ENCODE results near the gene PSD2.

PSD2 gene

GRCh38 chr5:139812836-139813805 is 17.5 kb downstream of the PSD2 start:
- DNase-seq: no peak

- DNase-seq: no peak
These were observed 18.6 kb downstream of the PSD2 start for GRCh38 chr5:139814191-139814601.

DNA sequence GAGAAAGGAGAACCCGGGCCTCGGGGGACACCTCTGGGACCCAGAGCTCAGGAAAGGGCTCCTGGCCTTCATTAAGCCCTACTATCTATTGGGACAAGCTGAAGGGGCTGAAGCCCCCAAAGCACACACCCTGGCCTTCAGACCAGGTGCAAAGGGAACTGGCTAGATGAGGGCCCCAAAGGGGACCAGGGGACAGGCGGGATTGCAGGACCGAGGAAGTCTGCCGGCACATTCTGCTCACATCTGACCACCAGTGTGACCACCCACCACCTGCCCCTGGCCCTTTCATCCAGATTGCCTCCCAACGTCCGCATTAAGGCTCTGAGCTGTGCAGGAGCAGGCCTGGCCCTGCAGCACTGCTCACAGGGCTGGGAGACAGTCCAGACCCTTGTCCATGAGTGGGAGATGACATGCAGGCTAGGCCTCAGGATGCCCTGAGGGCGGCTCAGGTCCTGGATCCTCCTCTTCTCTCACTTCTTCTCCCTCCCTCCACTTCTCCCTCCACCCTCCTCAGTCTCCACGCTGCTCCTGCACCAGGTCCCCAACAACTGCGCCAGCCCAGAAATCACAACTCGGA is 19.2 kb downstream of the PSD2 start:
- no peak for DNase-seq

- no peak for DNase-seq
These were observed 21.0 kb downstream of the PSD2 start for GRCh38 chr5:139816566-139816965.

DNA sequence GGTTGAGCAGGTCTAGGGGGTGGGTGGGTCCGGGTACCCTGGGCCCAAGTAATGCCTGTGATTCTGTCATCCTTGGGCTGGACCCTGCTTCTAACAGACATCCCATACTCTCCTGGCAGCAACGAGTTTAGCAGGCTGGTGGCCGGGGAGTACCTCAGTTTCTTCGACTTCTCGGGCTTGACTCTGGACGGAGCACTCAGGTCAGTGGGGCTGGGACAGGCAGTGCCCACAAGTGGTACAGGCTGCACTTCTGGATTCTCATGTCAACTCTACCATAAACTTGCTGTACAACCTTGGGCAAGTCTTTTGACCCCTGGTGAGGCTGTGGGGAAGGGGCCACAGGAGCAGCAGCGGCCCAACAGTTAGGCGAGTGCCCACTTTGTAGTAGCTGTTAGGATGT is 21.8 kb downstream of the PSD2 start:
- no peak for DNase-seq

DNA sequence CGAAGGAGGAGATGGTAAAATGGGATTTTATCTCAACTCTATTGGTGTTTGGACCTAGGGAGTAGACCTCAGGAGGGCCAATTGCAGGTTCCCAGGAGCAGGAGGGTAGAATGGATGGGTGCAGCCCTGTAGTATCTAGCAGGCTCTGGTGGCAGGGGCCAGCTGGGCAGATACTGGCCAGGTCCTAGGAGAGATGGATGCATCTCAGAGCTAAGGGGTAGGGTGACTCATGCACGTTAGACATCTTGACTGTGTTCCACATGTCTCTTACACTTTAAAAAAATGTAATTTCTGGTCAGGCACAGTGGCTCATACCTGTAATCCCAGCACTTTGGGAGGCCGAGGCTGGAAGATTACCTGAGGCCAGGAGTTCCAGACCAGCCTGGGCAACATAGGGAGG is 22.4 kb downstream of the PSD2 start:
- no peak for DNase-seq

DNA sequence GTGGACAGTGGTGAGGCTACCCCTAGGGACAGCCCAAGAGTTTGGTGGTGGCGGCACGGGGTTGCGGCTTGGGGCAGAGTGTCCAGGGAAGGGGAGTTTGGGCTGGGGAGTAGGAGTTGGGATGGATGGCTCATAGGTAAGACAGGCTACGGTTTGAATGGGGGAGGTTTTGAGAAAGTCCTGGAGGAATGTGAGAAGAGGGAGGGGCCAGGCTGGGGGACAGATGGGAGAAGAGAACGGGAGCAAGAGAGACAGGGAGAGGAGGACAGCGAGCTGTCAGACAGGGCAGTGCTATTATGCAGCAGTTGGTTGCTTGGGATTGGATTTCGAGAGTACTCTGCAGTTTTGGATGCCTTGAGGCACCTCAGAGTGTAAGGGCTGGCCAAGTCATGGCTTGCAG is 24.5 kb downstream of the PSD2 start:
- no peak for DNase-seq

GRCh38 chr5:139820606-139821005 is 25.0 kb downstream of the PSD2 start:
- no peak for DNase-seq

DNA sequence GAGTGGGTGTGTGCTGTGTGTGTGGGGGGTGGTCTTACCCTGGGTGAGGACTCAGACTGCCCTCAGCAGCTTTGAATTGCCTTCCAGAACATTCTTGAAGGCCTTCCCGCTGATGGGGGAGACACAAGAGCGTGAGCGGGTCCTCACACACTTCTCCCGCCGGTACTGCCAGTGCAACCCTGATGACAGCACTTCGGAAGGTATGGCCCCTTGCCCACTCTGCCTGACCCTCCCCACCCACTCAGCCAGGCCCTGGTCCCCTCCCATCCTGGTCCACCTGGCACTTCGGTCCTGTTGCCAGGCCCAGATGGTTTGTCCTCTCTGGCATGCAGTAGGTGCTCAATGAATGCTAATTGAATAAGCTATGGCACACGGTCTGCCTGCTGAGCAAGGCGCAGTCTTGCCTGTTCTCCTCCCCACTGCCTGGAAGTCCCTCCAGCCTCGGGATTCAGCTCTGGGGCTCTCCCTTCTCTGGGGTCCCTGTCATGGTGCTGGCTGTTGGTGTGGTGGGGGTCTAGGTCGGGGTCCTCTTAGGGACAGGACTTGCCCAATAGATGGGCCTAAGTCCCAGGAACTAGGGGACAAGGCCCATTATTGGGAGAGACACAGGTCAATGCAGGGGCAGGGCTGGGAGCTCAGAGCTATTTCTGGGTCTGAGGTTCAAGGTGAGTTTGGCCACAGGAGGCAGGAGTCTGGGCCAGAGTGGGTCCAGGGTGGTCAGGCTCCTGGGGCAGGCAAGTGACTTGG is 26.4 kb downstream of the PSD2 start:
- DNase-seq: no peak

GRCh38 chr5:139822553-139823425 is 27.2 kb downstream of the PSD2 start:
- no peak for DNase-seq

DNA sequence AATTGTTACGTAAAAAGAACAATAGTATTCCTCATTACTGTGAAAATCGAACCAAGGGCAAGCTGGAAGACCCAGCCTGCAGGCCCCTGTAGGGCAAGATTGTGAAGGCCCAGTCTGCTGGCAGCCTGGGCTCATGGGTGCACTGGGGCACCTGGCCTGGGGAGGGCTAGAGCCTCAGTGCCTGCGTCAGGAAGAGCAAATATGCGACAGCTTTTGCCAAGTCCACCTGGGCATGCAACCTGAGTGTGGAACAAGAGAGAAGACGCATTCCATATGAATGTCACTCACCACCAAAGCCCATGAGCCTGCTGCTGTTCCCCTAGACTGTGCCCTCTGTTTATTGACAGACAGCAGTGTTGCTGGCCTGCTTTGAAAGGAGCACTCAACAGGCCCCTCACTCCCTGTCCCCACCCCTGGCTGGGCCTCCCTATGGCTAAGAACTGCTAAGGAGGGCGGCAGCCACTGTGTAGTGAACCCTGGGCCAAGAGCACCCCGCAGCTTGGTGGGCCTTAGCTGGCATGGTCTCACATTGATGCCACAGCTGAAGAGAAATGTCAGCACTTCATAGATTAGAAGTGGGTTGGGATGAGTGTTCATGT is 28.2 kb downstream of the PSD2 start:
- DNase-seq: no peak

DNA sequence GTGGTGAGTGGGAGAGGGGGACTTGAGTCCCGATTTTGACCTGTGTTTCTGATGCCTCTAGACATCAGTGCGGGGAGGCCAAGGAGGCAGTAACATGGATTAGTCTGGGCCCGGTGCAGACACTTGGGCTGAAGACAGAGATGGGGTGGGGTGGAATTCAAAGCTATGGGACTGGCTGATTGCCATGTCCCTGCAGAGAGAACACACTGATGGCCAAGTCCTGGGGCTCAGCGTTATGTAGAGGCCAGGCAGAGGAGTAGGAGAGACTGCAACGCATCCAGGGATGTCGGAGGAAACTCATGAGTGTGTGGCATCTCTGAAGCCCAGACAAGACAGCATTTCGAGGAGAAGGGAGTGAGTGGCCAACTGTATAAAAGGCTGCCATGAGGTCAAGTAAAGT is 30.1 kb downstream of the PSD2 start:
- no peak for DNase-seq

DNA sequence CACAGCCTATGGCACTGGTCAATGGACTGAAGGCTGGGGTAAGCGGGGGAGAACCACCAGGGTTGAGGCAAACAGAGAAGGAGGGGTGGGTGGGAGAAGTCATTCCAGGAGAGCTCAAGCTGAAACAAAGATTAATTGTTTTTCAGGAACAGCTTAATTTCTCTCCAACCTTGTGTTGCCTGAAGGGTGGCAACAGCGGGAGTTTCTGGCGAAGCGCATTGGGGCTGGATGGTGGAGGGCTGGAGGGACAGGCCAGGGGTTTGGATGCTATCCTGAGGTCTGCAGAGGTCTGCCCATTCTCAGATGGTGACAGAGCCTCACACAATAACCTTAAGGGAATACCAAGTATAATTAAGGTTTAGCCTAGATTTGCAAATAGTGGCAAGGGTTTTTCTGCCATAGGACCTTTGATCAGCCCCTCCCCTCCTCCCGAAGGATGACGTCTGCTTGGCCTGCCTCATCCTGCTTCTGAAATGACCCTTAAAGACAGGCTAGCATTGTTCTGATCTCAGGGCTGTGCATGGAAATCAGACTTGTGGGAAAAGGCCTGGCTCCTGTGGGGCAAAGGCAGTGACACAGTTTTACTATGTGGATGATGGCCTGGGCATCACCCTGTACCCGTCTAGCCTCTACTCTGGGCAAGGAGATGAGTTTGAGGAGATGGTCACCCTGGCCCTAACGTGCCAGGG is 32.7 kb downstream of the PSD2 start:
- DNase-seq: no peak

GRCh38 chr5:139829471-139829870 is 33.9 kb downstream of the PSD2 start:
- no peak for DNase-seq

DNA sequence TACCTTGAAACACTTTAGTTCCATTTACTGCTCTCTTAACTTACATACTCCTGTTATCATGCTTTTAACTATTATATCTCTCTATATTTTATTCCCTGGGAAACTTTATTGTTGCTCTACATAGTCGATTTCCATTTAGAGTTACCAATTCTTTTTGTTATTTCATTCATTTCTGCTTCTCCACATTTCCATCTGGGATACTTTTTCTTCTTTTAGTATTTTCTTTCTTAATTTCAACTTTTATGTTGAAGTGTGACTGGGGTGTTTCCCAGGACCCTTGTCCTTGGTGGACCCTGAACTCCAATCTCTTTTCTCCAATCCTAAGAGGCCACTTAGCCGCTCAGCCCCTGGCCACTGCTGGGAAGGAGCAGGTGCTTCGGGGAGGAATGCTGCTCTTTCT is 36.0 kb downstream of the PSD2 start:
- no peak for DNase-seq

DNA sequence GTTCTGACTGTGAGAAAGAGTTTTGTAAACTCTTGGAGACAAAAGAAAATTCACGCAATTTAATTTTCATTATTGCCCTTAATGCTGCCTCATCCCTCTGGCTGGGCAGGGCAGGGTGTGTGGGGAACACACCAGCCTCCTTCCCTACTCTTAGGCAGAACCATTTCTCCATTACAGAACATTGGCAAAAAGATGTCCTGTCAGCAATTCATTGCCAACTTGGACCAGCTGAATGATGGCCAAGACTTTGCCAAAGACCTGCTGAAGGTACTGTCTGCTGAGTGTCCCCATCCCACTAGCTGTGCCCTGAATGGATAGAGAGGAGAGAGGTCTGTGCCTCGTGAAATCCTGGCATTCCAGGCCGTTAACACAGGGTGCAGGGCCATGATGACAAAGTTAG is 37.9 kb downstream of the PSD2 start:
- no peak for DNase-seq

- DNase-seq: no peak
These were observed 40.0 kb downstream of the PSD2 start for GRCh38 chr5:139835656-139836055.

DNA sequence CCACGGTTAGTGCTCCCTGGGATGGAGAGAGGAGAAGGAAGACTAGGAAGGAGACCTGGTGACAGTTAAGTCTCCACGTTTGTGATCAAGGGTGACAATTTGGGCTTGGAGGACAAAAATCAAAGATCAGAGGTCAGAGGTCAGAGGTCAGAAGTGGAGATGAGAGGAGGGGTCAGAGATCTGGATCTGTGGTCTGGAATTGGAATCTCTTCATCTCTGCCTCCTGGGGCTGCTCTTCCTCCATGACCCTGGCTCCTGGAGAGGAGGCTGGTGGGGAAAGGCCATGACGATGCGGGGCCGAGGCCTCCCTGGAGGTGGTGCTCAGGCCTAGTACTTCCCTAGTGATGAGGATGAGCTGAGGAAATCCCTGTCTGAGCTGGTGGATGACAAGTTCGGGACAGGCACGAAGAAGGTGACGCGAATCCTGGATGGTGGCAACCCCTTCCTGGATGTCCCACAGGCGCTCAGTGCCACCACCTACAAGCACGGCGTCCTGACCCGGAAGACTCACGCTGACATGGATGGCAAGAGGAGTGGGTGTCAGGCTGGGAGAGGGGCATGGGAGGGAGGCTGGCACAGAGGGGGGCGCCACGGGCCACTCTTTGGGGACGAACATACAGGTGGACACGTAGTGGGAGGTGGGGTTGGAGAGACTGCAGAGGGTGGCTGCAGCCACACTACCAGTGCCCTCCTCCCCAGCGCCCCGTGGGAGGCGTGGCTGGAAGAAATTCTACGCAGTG is 41.0 kb downstream of the PSD2 start:
- no peak for DNase-seq

DNA sequence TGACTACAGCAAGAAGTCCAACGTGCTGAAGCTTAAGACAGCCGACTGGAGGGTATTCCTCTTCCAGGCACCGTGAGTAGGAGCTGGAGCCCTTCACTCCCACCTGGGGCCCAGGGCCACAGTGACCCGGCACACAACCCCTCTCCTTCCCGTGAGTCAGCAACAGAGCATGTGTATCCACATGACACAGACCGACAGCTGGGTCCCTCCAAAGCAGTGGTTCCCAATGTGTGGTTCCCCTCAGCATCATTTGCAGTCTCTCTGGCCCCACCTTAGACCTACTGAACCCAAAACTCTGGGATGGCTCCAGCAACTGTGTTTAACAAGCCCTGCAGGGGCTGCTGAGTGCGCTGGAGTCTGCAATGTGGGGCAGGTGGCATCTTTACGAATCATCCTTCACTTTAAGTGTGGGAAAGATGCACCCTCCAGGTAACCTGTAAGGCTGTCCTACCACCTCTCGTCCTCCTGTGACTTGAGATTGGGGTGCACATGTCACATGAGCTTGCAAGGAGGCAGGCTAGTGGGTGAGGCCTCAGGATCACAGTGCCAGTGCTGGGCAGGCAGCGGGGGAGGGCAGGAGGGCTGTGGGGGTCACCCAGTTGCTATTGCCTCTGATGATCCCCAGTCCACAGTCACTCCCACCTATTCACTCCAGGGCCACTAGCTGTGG is 42.2 kb downstream of the PSD2 start:
- DNase-seq: no peak
